HG03575 (cell line): ENCODE data around the gene NKAIN2.

Experiments
- ATAC-seq: cut with Tn5 transposase; IDR thresholded peaks from one replicate; pipeline ENCODE4 v1.9.1; 2021; ENCODE audit not compliant: unreplicated experiment, insufficient number of reproducible peaks, low FRiP score; ENCODE audit errors: extremely low read depth

NKAIN2 gene

GRCh38 chr6:124775121-124775520 lies 971.5 kb downstream of the NKAIN2 start:
- ATAC-seq = no peak

DNA sequence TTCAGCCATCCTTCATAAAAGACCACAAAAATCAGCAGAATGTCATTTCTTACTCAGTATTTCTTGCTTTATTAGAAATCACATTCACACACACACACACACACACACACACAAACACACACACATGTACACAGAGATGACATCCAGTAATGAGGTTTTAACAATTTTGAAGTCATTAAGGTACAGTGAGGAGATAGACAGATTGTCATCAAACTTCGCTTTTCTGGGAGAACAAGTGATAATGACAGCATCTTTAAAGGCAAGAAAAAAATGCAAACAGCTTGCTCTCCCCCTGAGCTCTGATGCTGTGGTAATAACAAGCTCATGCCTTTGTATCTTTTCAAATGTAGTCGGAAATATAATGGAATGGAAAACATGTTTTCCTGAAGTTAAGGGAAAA lies 974.2 kb downstream of the NKAIN2 start:
- no peak for ATAC-seq

GRCh38 chr6:124780623-124781022 lies 977.0 kb downstream of the NKAIN2 start:
- no peak for ATAC-seq

DNA sequence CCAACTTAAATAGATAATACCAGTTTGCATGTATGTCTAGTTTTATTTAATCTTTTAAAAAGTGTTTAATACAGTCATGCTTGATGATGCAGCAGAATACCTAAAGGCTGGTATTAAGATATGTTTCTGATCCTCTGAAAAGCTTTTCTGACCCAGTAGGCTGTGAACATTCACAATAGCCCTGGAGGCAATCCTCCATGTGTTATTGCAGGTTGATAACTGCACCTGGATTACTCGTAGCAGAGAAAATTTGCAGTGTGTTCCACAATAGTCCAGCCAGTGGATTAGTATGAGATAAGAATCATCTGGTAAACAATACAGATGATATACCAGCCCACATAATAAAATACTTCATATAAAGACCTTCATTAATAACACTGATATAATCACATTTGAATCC lies 979.7 kb downstream of the NKAIN2 start:
- no peak for ATAC-seq

DNA sequence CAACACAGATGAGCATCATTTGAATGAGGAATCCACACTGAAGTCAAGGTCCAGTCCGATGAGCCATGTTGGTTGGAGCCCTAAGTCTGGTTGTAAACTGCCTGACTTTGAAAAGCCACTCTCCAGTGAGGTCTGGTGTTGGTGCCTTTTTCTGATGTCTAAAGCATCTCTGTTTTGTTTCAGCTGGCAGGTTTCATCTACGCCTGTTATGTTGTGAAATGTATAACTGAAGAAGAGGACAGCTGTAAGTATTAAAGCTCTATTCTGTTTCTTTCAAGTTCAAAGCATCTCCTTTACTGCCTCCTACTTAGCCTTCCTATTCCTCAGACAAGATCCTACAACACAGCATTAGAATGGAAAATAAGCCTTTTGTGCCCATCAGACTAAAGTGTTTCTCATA lies 987.5 kb downstream of the NKAIN2 start:
- ATAC-seq = no peak

- ATAC-seq = no peak
Observed at GRCh38 chr6:124792386-124792785, 988.7 kb downstream of the NKAIN2 start.

- no peak for ATAC-seq
Observed at GRCh38 chr6:124793398-124793797, 989.7 kb downstream of the NKAIN2 start.

- ATAC-seq = no peak
Observed at GRCh38 chr6:124795643-124796463, 992.2 kb downstream of the NKAIN2 start.

DNA sequence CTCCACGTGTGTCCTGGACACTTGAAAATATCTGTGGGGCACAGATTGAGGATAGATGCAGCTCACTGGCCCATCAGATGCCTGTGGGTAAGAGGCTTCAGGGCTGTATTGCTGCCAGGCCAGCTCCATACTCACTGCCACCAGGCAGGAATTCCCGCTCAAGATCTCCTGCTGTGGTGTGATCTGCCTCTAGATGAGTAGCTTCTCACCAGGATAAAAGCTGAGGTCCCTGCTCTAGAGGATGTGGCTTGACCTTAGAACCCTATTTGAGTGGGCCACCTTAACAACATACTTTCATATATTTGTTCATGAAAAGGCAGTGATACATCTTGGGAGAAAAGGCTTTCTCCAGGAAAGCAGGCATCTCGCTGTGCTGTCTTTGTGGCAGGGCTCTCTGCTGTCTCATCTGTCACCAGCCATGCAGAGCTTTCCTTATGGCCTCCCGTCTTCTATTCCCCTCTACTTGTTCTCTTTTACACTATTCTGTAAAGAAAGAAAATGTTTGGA lies 992.9 kb downstream of the NKAIN2 start:
- no peak for ATAC-seq

- no peak for ATAC-seq
Observed at GRCh38 chr6:124797224-124797623, 993.6 kb downstream of the NKAIN2 start.

GRCh38 chr6:124798942-124799496 lies 995.4 kb downstream of the NKAIN2 start:
- ATAC-seq = no peak

- ATAC-seq = no peak
Observed at GRCh38 chr6:124799638-124800037, 996.0 kb downstream of the NKAIN2 start.

DNA sequence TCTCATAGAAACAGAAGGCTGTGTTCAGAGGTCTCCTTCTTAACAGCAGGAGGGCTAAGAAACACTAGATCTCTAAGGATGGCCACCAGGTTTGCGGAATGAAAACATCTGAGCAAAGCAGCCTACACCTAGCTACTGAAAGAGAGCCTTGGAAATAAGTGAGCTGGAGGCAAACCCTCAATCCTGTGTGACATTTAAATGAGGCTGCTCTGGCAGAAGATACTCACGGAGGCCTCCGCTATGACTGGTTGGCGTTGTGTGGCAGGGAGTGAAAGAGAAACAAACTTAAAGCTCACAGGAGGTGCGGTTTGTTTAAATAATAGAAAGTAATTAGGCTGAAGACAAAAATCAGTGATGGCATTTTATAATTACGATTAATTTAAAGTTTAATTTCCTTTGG lies 996.6 kb downstream of the NKAIN2 start:
- no peak for ATAC-seq

DNA sequence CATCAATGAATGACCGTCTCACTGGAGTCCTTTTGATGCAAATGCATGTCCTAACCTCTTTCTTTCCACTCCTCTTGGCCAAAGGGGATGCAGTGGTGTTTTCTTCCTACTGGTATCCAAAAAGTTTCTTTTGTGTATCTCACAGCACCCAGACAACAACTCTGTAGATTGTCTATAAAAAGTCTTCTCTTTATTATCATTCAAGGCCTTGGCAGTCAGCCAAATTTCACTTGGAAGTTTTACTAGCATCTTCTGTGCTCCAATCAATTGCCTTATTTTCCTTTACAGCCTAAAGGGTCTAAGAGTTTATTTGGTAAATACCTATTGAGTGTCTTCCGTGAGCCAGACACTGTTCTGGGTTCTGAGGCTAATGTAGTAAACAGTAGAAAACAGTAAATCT lies 1008.4 kb downstream of the NKAIN2 start:
- ATAC-seq = no peak

- ATAC-seq = no peak
Observed at GRCh38 chr6:124819346-124819745, 1015.7 kb downstream of the NKAIN2 start.

DNA sequence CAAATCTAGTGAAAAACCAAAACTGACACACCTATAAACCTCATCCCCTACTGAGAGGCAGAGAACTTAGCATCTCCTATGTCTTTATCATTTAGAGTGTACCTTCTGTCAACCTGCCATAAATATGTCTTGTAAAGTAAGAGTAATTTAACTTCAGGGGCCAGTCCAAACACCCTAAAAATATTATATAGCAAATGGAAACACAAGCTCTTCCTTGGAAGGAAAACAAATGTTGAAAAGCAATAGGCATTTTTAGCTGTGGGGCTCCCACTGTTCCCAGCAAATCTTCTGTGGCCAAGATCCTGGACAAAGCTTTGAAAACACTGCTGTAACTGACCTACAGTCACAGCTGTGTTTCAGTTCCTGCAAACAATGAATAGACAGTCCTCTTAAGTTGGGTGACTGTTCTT lies 1018.5 kb downstream of the NKAIN2 start:
- ATAC-seq = no peak

- no peak for ATAC-seq
Observed at GRCh38 chr6:124822721-124823120, 1019.1 kb downstream of the NKAIN2 start.

DNA sequence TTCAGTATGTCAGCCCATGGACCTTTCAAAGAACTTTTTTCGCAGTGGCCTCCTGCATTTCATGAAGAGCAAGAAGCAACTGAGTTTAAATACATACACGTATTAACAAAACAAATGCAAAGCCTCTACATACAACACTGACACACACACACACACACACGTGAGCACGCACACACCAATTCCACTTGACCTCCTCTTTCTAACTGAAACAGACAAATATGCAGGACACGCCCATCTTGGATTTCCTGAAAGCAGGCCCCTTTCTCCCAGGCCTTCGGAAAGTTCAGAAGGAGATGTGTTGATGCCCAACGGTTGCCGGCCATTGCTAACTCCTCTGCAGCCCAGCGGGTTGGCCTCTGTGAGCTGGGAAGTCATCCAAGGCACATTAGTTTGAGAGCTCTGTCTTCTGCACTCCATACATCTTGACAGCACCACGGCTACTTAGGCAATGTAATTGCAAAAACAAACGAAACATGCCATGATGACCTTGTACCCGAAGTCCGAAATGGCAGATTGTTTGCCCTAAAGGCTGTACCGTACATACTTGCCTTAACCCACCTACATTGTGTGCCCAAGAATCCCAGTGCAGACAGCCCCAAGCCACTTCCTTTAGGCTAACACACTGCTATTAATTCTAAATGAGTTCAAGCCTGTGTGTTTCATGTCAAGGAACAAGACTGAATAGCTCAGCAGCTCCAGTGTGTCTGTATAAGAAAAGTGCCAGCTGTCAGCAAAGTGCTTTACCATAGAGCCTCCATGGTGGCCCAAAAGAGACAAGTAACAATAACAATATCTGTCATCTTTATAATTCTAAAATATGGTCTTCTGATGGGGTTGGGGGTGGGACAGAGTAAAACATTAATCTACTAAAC lies 1019.8 kb downstream of the NKAIN2 start:
- no peak for ATAC-seq

GRCh38 chr6:124825564-124825963 lies 1021.9 kb downstream of the NKAIN2 start:
- no peak for ATAC-seq

GRCh38 chr6:124829822-124830221 lies 1026.2 kb downstream of the NKAIN2 start:
- ATAC-seq = no peak
